Uterus (tissue), 4 donors: ENCODE data around the gene GPER1. TPM values are rescaled to one million over a fixed set of nuclear protein-coding genes. Genes with fewer than 3 reads are reported as not detected.

Experiments
- DNase-seq, 2 donors: peaks; one replicate each; pipeline ENCODE4 v3.0.0-alpha.2; 2019 to 2020
- H3K27ac ChIP-seq, 2 donors: fragments of 200-600 bp; sonication (generic); 1 replicate in 1 of 2; 2 replicates in 1 of 2; pipeline ENCODE4 v1.5.1; 2016 to 2018
- H3K27me3 ChIP-seq, 2 donors: fragments of 200-600 bp; sonication (generic); one replicate each; pipeline ENCODE4 v1.5.1; 2018 to 2019; ENCODE audit warnings: control low read depth in 1 of 2
- H3K36me3 ChIP-seq, 2 donors: fragments of 200-600 bp; sonication (generic); one replicate each; pipeline ENCODE4 v1.5.1; 2019; ENCODE audit warnings: control low read depth in 1 of 2
- H3K4me1 ChIP-seq, 2 donors: fragments of 200-600 bp; sonication (generic); one replicate each; pipeline ENCODE4 v1.5.1; 2018 to 2019; ENCODE audit warnings: control low read depth in 1 of 2
- H3K4me3 ChIP-seq, 2 donors: fragments of 200-600 bp; sonication (generic); 1 replicate in 1 of 2; 2 replicates in 1 of 2; pipeline ENCODE4 v1.5.1; 2018 to 2019; ENCODE audit warnings: mild to moderate bottlenecking in 1 of 2
- H3K9me3 ChIP-seq, 2 donors: fragments of 200-600 bp; sonication (generic); one replicate each; pipeline ENCODE4 v1.5.1; 2019; ENCODE audit warnings: control low read depth in 1 of 2
- CTCF ChIP-seq, 4 experiments: fragments of 200-600 bp in 2 of 4; fragments of 450-650 bp in 2 of 4; sonication (generic) in 2 of 4; IDR thresholded peaks; one replicate each; pipeline ENCODE4 v1.5.1; 2016 to 2019; ENCODE audit warnings: antibody characterized with exemption in 4 of 4, mild to moderate bottlenecking in 2 of 4, moderate library complexity in 1 of 4
- POLR2A ChIP-seq, 2 donors: fragments of 450-650 bp; IDR thresholded peaks; one replicate each; pipeline ENCODE4 v1.6.1; 2016; ENCODE audit warnings: antibody characterized with exemption in 2 of 2, mild to moderate bottlenecking in 1 of 2, moderate library complexity in 1 of 2
- intact Hi-C: fragments of 100-400 bp; cut with DNase I; formaldehyde crosslinking; loops from one replicate; pipeline ENCODE4 v1.15.1; 2023; ENCODE audit warnings: low total_unique reads
- total RNA-seq, 4 donors: library from RNA; depleted of rRNA in 3 of 4; stranded (reverse); fragments of >200 nt in 3 of 4; gene quantifications; one replicate each; pipeline versions ENCODE4 v1.1.0 to v1.2.4, GENCODE V29; 2014 to 2023
- donor health status: DM: yes; HTN: yes; CAD: no.

The GPER1 gene
- total RNA-seq, 4 donors from 2014 or later = 1.3 to 10.6 (median 5.0) TPM

GRCh38 chr7:1091644-1092027 lies 3.7 kb downstream of the GPER1 start:
- intact Hi-C loops = no loop called here
- TF ChIP-seq CTCF (IDR thresholded peaks at IDR 0.05) = no peak
- no peak for TF ChIP-seq POLR2A (IDR thresholded peaks at IDR 0.05)
- no peaks in the 10 kb centered on the region for H3K9me3 ChIP-seq
- peaks cover 0 to 3% of the 10 kb centered on the region in 2 donors for H3K4me1 ChIP-seq
- H3K4me3 ChIP-seq = no peak overlapping the region
- no peak overlapping the region for H3K27ac ChIP-seq
- H3K36me3 ChIP-seq = no peaks in the 10 kb centered on the region
- no peak for DNase-seq
- no peaks in the 10 kb centered on the region for H3K27me3 ChIP-seq

- intact Hi-C loops = no loop called here
- no peak for DNase-seq
- no peaks in the 10 kb centered on the region for H3K36me3 ChIP-seq
- no peak overlapping the region for H3K27ac ChIP-seq
- H3K27me3 ChIP-seq = no peaks in the 10 kb centered on the region
- no peak for TF ChIP-seq CTCF (IDR thresholded peaks at IDR 0.05)
- TF ChIP-seq POLR2A (IDR thresholded peaks at IDR 0.05) = no peak
- no peaks in the 10 kb centered on the region for H3K9me3 ChIP-seq
- peaks cover 0 to 3% of the 10 kb centered on the region in 2 donors for H3K4me1 ChIP-seq
- H3K4me3 ChIP-seq = no peak overlapping the region
These were observed 4.3 kb downstream of the GPER1 start for GRCh38 chr7:1092161-1092632.

- no peak for TF ChIP-seq POLR2A (IDR thresholded peaks at IDR 0.05)
- Histone ChIP-seq H3K9me3 (no peaks in the 10 kb centered on the region), H3K27me3 (no peaks in the 10 kb centered on the region), H3K4me3 (no peak overlapping the region), H3K4me1 (no peaks in the 10 kb centered on the region), H3K36me3 (no peaks in the 10 kb centered on the region), H3K27ac (no peak overlapping the region)
- DNase-seq = no peak
- intact Hi-C loops = no loop called here
These were observed 5.0 kb downstream of the GPER1 start for GRCh38 chr7:1092806-1093501.

GRCh38 chr7:1093502-1093843 lies 5.6 kb downstream of the GPER1 start:
- no peak overlapping the region for H3K27ac ChIP-seq

GRCh38 chr7:1093916-1094508 lies 6.1 kb downstream of the GPER1 start:
- Histone ChIP-seq H3K36me3 (no peaks in the 10 kb centered on the region), H3K27me3 (no peaks in the 10 kb centered on the region), H3K27ac (no peak overlapping the region), H3K4me1 (no peaks in the 10 kb centered on the region), H3K9me3 (no peaks in the 10 kb centered on the region), H3K4me3 (no peak overlapping the region)
- TF ChIP-seq CTCF (IDR thresholded peaks at IDR 0.05) (no peak), POLR2A (IDR thresholded peaks at IDR 0.05) (no peak)
- DNase-seq = no peak
- intact Hi-C loops = no loop called here

More at GRCh38 chr7:1093502-1093843, 5.6 kb downstream of the GPER1 start:
- TF ChIP-seq CTCF (IDR thresholded peaks at IDR 0.05) (no peak), POLR2A (IDR thresholded peaks at IDR 0.05) (no peak)
- Histone ChIP-seq H3K4me3 (no peak overlapping the region), H3K9me3 (no peaks in the 10 kb centered on the region), H3K27me3 (no peaks in the 10 kb centered on the region), H3K36me3 (no peaks in the 10 kb centered on the region), H3K4me1 (no peaks in the 10 kb centered on the region)
- DNase-seq = no peak
- intact Hi-C loops = no loop called here
